H9 (cell line): ENCODE measurements around the gene USP47. TPM values are rescaled to one million over a fixed set of nuclear protein-coding genes. Genes with fewer than 3 reads are reported as not detected.

ENCODE experiments used
- DNase-seq: peaks from one replicate; pipeline ENCODE4 v3.0.0-alpha.2; 2017
- H2AFZ ChIP-seq: one replicate; pipeline ENCODE4 v1.6.1; 2013; ENCODE audit warnings: mild to moderate bottlenecking, low read length, control low read depth, moderate library complexity
- H2AK5ac ChIP-seq: 2 replicates; pipeline ENCODE4 v1.6.1; 2013; ENCODE audit warnings: low read length, control low read depth, mixed read lengths; ENCODE audit not compliant: insufficient read length
- H2BK120ac ChIP-seq: one replicate; pipeline ENCODE4 v1.6.1; 2013; ENCODE audit warnings: low read depth, mild to moderate bottlenecking, low read length, control low read depth, inconsistent platforms; ENCODE audit not compliant: poor library complexity, severe bottlenecking
- H2BK12ac ChIP-seq: 2 replicates; pipeline ENCODE4 v1.6.1; 2013; ENCODE audit warnings: low read length, control low read depth, mixed read lengths, low read depth; ENCODE audit not compliant: insufficient read length
- H2BK15ac ChIP-seq: 2 replicates; pipeline ENCODE4 v1.6.1; 2013; ENCODE audit warnings: low read depth, low read length, control low read depth
- H2BK20ac ChIP-seq: one replicate; pipeline ENCODE4 v1.6.1; 2013; ENCODE audit warnings: low read depth, mild to moderate bottlenecking, low read length, control low read depth, inconsistent platforms; ENCODE audit not compliant: poor library complexity, severe bottlenecking
- H2BK5ac ChIP-seq: 2 replicates; pipeline ENCODE4 v1.6.1; 2013; ENCODE audit warnings: low read length, control low read depth, mixed read lengths; ENCODE audit not compliant: insufficient read length
- H3K14ac ChIP-seq: 2 replicates; pipeline ENCODE4 v1.6.1; 2013; ENCODE audit warnings: low read length, control low read depth; ENCODE audit not compliant: insufficient read depth
- H3K18ac ChIP-seq: 2 replicates; pipeline ENCODE4 v1.6.1; 2013; ENCODE audit warnings: low read depth, mild to moderate bottlenecking, mixed read lengths, low read length, control low read depth; ENCODE audit not compliant: insufficient read length
- H3K23ac ChIP-seq: 2 replicates; pipeline ENCODE4 v1.6.1; 2013; ENCODE audit warnings: low read length, control low read depth, mixed read lengths, low read depth; ENCODE audit not compliant: insufficient read length
- H3K23me2 ChIP-seq: 2 replicates; pipeline ENCODE4 v1.6.1; 2013; ENCODE audit warnings: low read depth, mild to moderate bottlenecking, mixed read lengths, low read length, control low read depth; ENCODE audit not compliant: insufficient read length, poor library complexity, severe bottlenecking
- H3K27ac ChIP-seq: 2 replicates; pipeline ENCODE4 v1.5.1; 2013; ENCODE audit warnings: low read length, control low read depth, mixed read lengths, low read depth; ENCODE audit not compliant: insufficient read length
- H3K27me3 ChIP-seq: 2 replicates; pipeline ENCODE4 v1.6.1; 2013; ENCODE audit warnings: low read length, control low read depth, inconsistent platforms; ENCODE audit not compliant: insufficient read depth
- H3K4ac ChIP-seq: 2 replicates; pipeline ENCODE4 v1.6.1; 2013; ENCODE audit warnings: low read depth, mild to moderate bottlenecking, control low read depth, inconsistent platforms, low read length, moderate library complexity
- H3K4me1 ChIP-seq: 2 replicates; pipeline ENCODE4 v1.6.1; 2013; ENCODE audit warnings: low read length, control low read depth, inconsistent platforms; ENCODE audit not compliant: insufficient read depth
- H3K4me2 ChIP-seq: 2 replicates; pipeline ENCODE4 v1.6.1; 2013; ENCODE audit warnings: low read length, control low read depth, mixed read lengths; ENCODE audit not compliant: insufficient read length, insufficient read depth
- H3K56ac ChIP-seq: 2 replicates; pipeline ENCODE4 v1.6.1; 2013; ENCODE audit warnings: low read depth, mild to moderate bottlenecking, mixed read lengths, low read length, control low read depth; ENCODE audit not compliant: insufficient read length
- H3K79me1 ChIP-seq: 2 replicates; pipeline ENCODE4 v1.6.1; 2013; ENCODE audit warnings: low read depth, mild to moderate bottlenecking, moderate library complexity, low read length, control low read depth, inconsistent platforms; ENCODE audit not compliant: insufficient read depth, poor library complexity, severe bottlenecking
- H3K79me2 ChIP-seq: 2 replicates; pipeline ENCODE4 v1.6.1; 2013; ENCODE audit warnings: low read length, control low read depth, inconsistent platforms; ENCODE audit not compliant: insufficient read depth
- H3K9ac ChIP-seq: 2 replicates; pipeline ENCODE4 v1.6.1; 2013; ENCODE audit warnings: low read length, control low read depth, mixed read lengths; ENCODE audit not compliant: insufficient read length; ENCODE audit errors: extremely low read depth
- H3K9me3 ChIP-seq: one replicate; pipeline ENCODE4 v1.6.1; 2013; ENCODE audit warnings: low read depth, low read length, inconsistent platforms; ENCODE audit not compliant: control insufficient read depth
- H3T11ph ChIP-seq: one replicate; pipeline ENCODE4 v1.6.1; 2013; ENCODE audit warnings: mild to moderate bottlenecking, low read length, control low read depth, inconsistent platforms
- H4K20me1 ChIP-seq: one replicate; pipeline ENCODE4 v1.6.1; 2013; ENCODE audit not compliant: control insufficient read depth, insufficient read length, insufficient read depth
- H4K5ac ChIP-seq: 2 replicates; pipeline ENCODE4 v1.6.1; 2013; ENCODE audit warnings: low read depth, mild to moderate bottlenecking, mixed read lengths, low read length, control low read depth; ENCODE audit not compliant: insufficient read length
- H4K8ac ChIP-seq: replicated peaks from 2 replicates; pipeline ENCODE4 v1.6.1; 2013; ENCODE audit warnings: low read length, control low read depth, mixed read lengths, low read depth; ENCODE audit not compliant: insufficient read length
- H4K91ac ChIP-seq: 2 replicates; pipeline ENCODE4 v1.6.1; 2013; ENCODE audit warnings: low read depth, mild to moderate bottlenecking, moderate library complexity, mixed read lengths, low read length, control low read depth; ENCODE audit not compliant: insufficient read length
- H3K27ac Mint-ChIP-seq, 3 experiments: 2 replicates in 2 of 3; 3 replicates in 1 of 3; pipeline ENCODE4 v1.8.0; 2020 to 2021; ENCODE audit warnings: mixed read lengths in 3 of 3, mild to moderate bottlenecking in 1 of 3, moderate library complexity in 1 of 3
- H3K27me3 Mint-ChIP-seq: 2 replicates; pipeline ENCODE4 v1.8.0; 2021; ENCODE audit warnings: low read depth, mild to moderate bottlenecking, moderate library complexity, mixed read lengths
- H3K36me3 Mint-ChIP-seq, 3 experiments: 2 replicates in 2 of 3; 3 replicates in 1 of 3; pipeline ENCODE4 v1.8.0; 2020 to 2021; ENCODE audit warnings: low read depth in 3 of 3, mixed read lengths in 3 of 3; ENCODE audit not compliant: insufficient read depth in 1 of 3
- H3K4me1 Mint-ChIP-seq, 2 experiments: 2 replicates each; pipeline ENCODE4 v1.8.0; 2020; ENCODE audit warnings: mixed read lengths in 2 of 2
- H3K4me3 Mint-ChIP-seq, 2 experiments: 2 replicates in 1 of 2; 3 replicates in 1 of 2; pipeline ENCODE4 v1.8.0; 2020 to 2021; ENCODE audit warnings: mild to moderate bottlenecking in 2 of 2, mixed read lengths in 2 of 2, moderate library complexity in 1 of 2
- H3K9me3 Mint-ChIP-seq, 2 experiments: 2 replicates in 1 of 2; 3 replicates in 1 of 2; pipeline ENCODE4 v1.8.0; 2020; ENCODE audit warnings: mild to moderate bottlenecking in 2 of 2, mixed read lengths in 2 of 2, moderate library complexity in 1 of 2
- WGBS: extraction: QIAGEN DNeasy Blood & Tissue Kit; methylation state at CpG from one replicate; pipeline ENCODE4 v1.1.7; 2013; ENCODE audit warnings: missing lambda C conversion rate, low lambda C conversion rate, mixed read lengths; ENCODE audit not compliant: insufficient read length; ENCODE audit errors: extremely low coverage; 5-methylcytosine and 5-hydroxymethylcytosine counted together
- total RNA-seq: library from RNA; stranded (reverse); gene quantifications from 2 replicates; pipeline ENCODE4 v1.2.1, GENCODE V29; 2021
- TF ChIP-seq, protein P1 (sequence below): fragments of 200-600 bp; sonication (generic); conservative IDR thresholded peaks from 3 replicates; pipeline ENCODE4 v1.8.0; 2021; ENCODE audit warnings: antibody characterized with exemption, mild to moderate bottlenecking

USP47 gene
- total RNA-seq, 1 experiment from 2014 or later = 26.7 TPM

DNA sequence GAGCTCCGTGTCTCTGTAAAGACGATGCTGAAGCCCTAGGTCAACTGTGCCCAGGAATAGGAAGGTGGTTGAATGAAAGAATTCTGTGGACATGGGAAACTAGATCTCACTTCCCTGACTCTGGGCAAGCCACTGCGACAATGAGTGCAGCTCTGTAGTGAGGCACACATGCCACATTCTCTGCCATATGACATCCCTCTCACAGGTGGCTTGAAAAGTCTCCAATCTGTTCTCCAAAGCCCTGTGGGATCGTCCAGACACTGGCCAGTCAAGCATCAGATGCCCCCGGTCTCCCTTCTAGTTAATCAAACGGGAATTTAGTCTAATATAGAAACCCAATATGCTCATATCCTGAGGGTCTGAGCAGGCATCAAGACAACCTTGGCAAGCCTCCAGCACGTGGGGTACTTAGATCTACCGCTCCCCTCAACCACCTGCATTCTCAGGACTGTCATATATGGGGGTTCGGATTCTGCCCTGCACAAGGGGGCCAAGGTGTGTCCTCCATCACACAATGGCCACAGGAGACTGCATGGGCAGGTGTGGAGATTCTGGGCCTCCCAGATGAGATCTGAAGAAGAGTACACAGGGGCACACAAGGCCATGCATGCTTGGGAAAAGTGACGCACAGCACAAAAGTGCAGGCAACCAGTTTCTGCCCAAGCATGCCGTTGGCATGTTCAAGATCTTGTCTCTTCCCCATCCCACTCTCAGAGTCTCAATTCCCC is 154.7 kb downstream of the USP47 start:
- Histone ChIP-seq H3K23ac (no peak overlapping the region), H2AK5ac (no peak overlapping the region), H2BK5ac (no peak overlapping the region), H3K56ac (no peak overlapping the region), H3K4me1 (no peaks in the 10 kb centered on the region), H3K4me2 (no peak overlapping the region), H4K91ac (no peak overlapping the region), H3K79me1 (no peaks in the 10 kb centered on the region), H3K27me3 (no peaks in the 10 kb centered on the region), H3K9me3 (no peaks in the 10 kb centered on the region), H3K4ac (no peak overlapping the region), H2AFZ (no peak overlapping the region), H2BK15ac (no peak overlapping the region), H3T11ph (no peak overlapping the region), H4K5ac (no peak overlapping the region), H4K8ac (no peak overlapping the region), H3K18ac (no peak overlapping the region), H3K14ac (no peak overlapping the region), H3K27ac (no peak overlapping the region), H2BK20ac (no peak overlapping the region), H4K20me1 (no peaks in the 10 kb centered on the region), H3K23me2 (no peaks in the 10 kb centered on the region), H2BK12ac (no peak overlapping the region), H3K9ac (no peak overlapping the region), H2BK120ac (no peak overlapping the region), H3K79me2 (no peaks in the 10 kb centered on the region)
- Mint-ChIP-seq H3K4me3 (no peak overlapping the region), H3K27me3 (no peaks in the 10 kb centered on the region), H3K27ac (no peak overlapping the region), H3K9me3 (no peaks in the 10 kb centered on the region; a peak in 1 of 5 replicates), H3K36me3 (peaks cover 2 to 18% (median 15%) of the 10 kb centered on the region in 3 experiments; a peak in 6 of 7 replicates), H3K4me1 (peaks cover 5 to 10% of the 10 kb centered on the region in 2 experiments)
- TF ChIP-seq, protein P1, sequence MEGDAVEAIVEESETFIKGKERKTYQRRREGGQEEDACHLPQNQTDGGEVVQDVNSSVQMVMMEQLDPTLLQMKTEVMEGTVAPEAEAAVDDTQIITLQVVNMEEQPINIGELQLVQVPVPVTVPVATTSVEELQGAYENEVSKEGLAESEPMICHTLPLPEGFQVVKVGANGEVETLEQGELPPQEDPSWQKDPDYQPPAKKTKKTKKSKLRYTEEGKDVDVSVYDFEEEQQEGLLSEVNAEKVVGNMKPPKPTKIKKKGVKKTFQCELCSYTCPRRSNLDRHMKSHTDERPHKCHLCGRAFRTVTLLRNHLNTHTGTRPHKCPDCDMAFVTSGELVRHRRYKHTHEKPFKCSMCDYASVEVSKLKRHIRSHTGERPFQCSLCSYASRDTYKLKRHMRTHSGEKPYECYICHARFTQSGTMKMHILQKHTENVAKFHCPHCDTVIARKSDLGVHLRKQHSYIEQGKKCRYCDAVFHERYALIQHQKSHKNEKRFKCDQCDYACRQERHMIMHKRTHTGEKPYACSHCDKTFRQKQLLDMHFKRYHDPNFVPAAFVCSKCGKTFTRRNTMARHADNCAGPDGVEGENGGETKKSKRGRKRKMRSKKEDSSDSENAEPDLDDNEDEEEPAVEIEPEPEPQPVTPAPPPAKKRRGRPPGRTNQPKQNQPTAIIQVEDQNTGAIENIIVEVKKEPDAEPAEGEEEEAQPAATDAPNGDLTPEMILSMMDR = no peak
- no peak for DNase-seq
- no CpG with 5 or more reads among the region's 11 CpGs for WGBS
